HG03045 (cell line): ENCODE results near the gene METTL27.
"Not testable (repeated sequence)": the region's sequence is repeated elsewhere in the genome, so short reads cannot be mapped to it uniquely, and the experiment has no call there.

Experiments
- ATAC-seq: cut with Tn5 transposase; IDR thresholded peaks from one replicate; pipeline ENCODE4 v1.9.1; 2021; ENCODE audit warnings: mild to moderate bottlenecking, moderate library complexity; ENCODE audit not compliant: unreplicated experiment

Gene METTL27

GRCh38 chr7:73822319-73823173 is 19.8 kb downstream of the METTL27 start:
- ATAC-seq: no peak

GRCh38 chr7:73821597-73822285 is 20.6 kb downstream of the METTL27 start:
- ATAC-seq: not testable (repeated sequence)

- no peak for ATAC-seq
These were observed 22.3 kb downstream of the METTL27 start for GRCh38 chr7:73820013-73820412.

GRCh38 chr7:73817121-73817520 is 25.2 kb downstream of the METTL27 start:
- ATAC-seq: no peak

- no peak for ATAC-seq
These were observed 26.9 kb downstream of the METTL27 start for GRCh38 chr7:73815436-73815835.

- no peak for ATAC-seq
These were observed 29.3 kb downstream of the METTL27 start for GRCh38 chr7:73812996-73813395.

- no peak for ATAC-seq
These were observed 30.6 kb downstream of the METTL27 start for GRCh38 chr7:73811760-73812168.

- no peak for ATAC-seq
These were observed 31.3 kb downstream of the METTL27 start for GRCh38 chr7:73810998-73811360.

- no peak for ATAC-seq
These were observed 32.8 kb downstream of the METTL27 start for GRCh38 chr7:73809467-73809951.

GRCh38 chr7:73802459-73802858 is 39.9 kb downstream of the METTL27 start:
- ATAC-seq: no peak

- ATAC-seq: no peak
These were observed 40.7 kb downstream of the METTL27 start for GRCh38 chr7:73801577-73801976.

- no peak for ATAC-seq
These were observed 42.8 kb downstream of the METTL27 start for GRCh38 chr7:73799282-73800141.

- not testable (repeated sequence) for ATAC-seq
These were observed 45.1 kb downstream of the METTL27 start for GRCh38 chr7:73797176-73797575.

GRCh38 chr7:73796656-73797055 is 45.7 kb downstream of the METTL27 start:
- not testable (repeated sequence) for ATAC-seq

- ATAC-seq: not testable (repeated sequence)
These were observed 47.1 kb downstream of the METTL27 start for GRCh38 chr7:73795188-73795587.

GRCh38 chr7:73791170-73791690 is 51.1 kb downstream of the METTL27 start:
- ATAC-seq: not testable (repeated sequence)

- no peak for ATAC-seq
These were observed 53.3 kb downstream of the METTL27 start for GRCh38 chr7:73789051-73789450.

GRCh38 chr7:73787786-73788048 is 54.6 kb downstream of the METTL27 start:
- not testable (repeated sequence) for ATAC-seq

GRCh38 chr7:73786588-73786987 is 55.7 kb downstream of the METTL27 start:
- ATAC-seq: no peak
